GM19468 (cell line): ENCODE measurements around the gene EIPR1.

ENCODE experiments used
- ATAC-seq: cut with Tn5 transposase; IDR thresholded peaks from one replicate; pipeline ENCODE4 v1.9.1; 2021; ENCODE audit warnings: mild to moderate bottlenecking, moderate library complexity, moderate number of reproducible peaks; ENCODE audit not compliant: unreplicated experiment; ENCODE audit errors: extremely low read depth

Gene EIPR1

DNA sequence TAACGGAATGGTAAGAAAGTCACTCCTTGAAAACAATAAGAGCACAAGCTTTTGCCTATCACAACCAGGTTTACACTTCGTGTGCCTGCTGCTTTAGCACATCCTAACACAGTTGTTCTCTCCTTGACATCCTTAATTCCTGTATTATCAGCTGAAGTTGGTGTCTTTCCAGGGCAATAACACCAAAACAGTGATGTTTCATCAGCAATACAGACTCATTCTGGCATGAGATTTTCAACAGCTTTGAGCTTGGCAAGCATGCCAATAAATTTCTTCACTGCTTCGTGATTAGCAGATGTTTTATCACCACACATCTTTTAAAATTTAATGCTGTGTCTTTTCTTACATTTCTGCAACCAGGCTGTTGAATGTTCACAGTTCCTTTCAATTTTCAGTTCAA is 148.4 kb downstream of the EIPR1 start:
- ATAC-seq, result no peak

DNA sequence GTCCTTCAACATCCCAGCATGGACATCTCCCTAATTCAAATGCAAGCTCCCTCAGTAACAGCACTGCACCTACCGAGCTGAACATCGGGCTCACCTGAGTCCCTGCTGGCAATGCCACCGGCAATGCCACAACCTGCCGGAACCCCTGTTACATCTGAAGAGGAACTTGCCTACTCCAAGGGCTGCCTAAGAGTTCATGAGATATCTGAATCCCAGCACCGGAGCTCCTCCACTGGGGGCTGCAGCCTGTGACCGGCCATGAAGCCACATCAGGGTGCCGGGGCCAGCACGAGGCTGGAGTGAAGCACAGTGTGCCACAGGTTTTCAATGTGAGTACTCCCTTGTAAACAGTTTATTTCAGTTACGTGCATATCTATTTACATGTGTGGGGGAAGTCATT is 152.9 kb downstream of the EIPR1 start:
- no peak for ATAC-seq

DNA sequence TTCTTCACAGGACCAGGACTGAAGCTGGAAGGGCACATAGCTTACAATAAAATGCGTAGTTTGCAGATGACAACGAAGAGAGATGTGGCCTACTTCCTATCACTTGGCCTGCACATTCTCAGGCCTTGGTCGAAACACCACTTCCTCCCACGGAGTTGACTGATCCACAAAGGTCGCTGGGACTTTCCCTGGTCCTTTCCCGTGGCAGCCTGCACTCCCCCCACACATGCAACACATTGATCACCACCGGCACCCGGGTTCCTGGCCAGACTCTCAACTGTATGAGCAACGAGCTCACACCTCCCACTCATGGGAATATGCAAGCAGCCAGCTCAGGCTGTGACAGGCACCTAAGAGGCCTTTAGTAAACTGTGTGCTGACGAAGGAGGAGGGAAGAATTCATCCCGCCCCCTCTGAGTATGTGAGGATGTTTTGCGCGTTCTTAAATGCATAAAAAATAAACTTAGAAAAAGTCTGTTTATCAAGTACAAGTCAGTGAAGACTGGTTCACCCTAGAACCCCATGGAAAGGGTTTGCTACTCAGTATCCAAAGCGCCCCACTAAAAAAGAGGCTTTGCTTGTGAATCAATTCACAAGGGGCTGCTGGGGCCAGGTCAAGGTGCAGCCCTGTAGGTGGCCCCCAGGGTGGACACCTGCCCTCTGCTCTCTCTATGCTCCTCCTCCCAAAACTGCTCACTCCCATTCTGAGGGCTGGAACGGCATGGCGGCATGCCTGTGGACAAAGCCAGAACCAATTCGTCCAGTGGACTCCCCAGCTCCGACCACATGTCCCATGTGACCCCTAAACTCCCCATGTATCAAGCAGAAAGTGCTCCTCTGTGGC is 154.3 kb downstream of the EIPR1 start:
- ATAC-seq, result peak; percentile 77

DNA sequence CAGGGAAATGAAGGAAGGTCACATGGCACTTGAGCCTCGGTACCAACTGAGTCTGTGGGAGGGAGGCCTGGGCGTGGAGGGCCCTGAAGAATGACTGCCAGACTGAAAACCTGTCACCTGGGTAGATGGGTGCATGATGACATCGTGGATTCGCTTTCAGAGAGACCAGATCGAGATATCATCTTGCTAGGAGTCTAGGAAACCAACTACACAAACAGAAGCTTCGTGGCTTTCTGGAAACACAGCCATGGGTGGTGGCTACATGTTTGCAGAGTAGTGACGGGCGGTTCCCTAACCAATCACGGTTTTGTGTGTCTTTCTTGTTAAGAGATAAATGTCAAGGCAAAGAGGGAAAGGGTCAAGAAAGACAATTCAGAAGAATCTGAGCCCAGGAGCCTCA is 155.0 kb downstream of the EIPR1 start:
- ATAC-seq, result peak; percentile 37

DNA sequence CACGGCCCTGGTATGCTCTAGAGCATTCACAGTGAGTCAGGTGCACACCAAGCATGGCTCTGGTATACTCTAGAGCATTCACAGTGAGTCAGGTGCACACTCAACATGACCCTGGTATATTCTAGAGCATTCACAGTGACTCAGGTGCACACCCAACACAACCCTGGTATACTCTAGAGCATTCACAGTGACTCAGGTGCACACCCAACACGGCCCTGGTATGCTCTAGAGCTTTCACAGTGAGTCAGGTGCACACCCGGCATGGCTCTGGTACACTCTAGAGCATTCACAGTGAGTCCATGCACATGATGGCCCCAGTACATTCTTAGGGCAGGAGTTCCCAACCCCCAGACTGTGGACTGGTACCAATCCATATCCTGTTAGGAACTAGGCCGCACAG is 158.1 kb downstream of the EIPR1 start:
- ATAC-seq, result no peak

DNA sequence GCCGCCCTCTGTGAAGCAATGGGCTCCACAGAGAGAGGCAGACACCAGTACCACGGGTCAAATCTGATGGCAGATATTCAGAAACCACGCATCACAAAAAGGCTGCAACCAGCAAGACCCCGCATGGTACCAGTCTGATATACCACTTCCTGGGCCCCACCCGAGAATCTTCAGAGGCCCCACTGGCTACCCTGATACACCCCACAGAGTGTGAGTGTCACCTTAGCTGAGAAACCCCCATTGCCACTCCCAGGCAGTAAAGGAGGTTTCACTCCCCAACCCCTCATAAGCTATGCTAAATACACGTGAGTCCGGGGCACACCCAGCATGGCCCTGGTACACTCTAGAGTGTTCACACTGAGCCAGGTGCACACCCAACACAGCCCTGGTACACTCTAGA is 160.0 kb downstream of the EIPR1 start:
- ATAC-seq, result no peak

DNA sequence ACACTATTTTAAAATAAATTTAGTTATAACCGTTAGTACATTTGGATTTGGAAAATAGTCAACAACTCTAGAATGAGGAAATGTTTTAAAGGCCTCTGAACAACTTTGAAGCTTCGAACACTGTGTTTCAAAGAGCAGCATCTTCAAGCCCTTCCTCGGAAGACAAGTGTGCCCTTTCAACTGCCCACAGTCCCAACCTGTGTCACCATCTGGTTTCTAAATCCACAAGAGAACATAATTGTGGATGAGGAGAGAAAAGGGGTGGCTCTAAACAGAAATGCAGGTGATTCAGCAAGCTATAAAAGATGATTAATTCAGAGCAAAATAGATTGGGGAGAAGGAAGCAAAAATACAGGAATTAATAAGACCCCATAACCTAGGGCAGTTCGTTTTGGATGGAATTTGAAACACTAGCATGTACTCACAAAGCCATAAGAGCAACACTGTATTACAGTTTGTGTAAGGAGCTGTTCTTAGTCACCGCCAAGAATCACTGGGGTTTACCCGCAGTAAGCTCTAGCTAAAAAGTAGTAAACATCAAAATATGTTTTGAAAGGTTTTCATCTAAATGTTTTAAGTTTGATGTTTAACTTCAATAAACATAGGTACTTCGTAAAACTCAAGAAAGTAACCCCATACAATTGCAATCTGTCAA is 160.7 kb downstream of the EIPR1 start:
- ATAC-seq, result no peak

DNA sequence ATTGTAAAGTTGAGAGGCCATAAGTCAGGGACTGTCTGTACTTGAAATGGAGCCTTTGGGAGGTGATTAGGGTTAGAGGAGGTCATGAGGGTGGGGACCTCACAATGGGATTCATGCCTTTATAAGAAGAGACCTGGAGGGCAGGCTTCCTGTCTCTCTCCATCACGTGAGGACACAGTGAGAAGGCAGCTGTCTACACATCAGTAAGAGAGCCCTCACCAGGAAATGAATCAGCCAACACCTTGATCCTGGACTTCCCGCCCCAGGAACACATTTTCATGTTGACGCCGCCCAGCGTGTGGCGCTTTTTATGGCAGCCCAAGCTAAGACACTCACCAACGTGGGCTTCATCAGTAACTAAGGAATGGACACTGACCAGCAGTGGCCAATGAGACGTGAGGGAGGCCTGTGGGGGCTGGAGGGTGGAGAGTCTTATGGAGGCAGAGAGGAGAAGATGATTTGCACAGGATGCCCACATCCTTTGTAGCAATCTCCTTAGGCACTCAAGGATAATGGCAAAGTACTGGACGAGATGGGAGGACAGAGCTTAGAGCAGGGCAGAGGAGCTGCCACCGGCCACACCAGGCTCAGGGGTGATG is 162.7 kb downstream of the EIPR1 start:
- no peak for ATAC-seq

DNA sequence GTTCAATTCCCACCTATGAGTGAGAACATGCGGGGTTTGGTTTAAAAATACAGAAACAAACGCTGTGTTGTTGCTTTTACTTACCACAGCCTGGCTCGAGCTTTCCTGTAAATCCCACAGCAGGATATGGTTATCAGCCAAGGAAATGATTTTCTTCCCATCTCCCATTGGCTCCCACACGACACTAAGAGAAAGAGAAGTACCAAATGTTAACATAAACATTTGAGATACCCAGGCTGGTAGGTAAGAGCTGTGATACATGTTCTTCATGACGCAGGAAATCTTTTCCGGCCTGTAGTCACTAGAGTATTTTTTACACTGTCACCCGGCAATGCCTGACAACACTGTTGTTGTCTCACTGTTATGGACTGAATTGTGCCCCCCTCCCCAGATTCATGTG is 163.6 kb downstream of the EIPR1 start:
- ATAC-seq, result no peak

DNA sequence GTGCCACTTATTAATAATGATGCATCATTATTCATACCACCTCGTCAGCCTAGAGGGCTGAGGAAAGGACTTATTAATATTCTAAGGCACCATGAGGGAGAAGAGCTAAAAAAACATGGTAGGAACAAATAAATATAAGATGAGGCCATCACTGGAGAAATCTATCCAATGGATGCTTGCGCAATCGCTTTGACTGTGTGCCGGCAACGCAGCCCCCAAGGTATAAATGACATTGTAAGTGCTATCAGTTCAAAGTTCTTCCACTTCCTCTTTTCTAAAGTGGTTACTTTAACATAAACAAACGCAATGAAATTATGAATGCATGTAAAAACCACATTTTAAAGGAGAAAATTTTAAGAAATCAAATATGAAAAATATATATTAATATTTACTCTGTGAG is 164.6 kb downstream of the EIPR1 start:
- ATAC-seq, result no peak

DNA sequence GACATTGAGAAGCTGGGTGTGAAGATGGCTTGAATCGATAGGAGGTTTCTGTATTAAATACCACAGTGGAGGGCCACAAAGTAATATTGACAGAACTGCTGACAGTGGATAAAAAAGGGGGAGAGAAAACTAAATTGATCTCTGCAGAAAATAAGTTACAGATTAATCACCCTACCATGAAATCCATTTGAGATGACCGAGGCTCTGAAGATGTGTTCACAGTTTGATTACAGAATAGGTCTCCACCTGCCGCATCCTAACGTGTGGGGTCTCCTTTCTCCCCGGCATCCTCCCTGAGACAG is 165.6 kb downstream of the EIPR1 start:
- ATAC-seq, result no peak

DNA sequence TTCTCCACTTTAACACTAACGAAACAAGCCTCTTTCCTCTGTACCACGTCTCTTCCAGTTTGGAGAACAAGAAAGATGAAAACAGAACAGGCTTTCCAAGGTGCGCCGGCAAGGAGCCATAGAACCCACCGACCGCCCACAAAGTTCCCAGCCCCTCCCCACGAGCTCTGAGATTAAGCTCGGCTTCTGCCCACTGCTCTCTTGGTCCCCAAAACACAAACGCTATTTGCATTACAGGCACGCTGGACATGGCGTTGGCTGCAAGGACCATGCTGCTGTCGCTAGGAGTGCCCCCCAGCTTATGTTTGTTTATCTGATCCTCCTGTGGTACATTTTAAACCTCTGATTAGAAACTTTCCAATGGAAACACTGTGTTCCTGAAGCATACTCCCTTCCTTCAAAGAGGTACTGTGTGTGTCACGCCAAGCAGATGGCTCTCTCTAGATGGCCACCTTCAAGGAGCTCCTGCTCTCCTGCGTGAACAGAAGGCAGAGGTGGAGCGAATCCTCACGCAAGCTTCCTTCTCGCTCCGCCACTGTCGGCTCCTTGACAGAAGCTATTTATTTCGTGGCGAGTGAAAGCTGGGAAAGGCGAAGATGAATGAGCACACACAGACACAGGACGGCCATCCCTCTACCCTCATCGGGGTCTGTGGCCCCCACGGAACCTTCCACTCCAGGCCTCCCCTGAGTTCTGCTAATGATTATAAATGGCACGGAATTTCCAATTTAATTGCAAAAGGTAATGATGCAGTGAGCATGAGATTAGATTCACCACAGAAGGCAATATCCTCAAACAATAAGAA is 166.2 kb downstream of the EIPR1 start:
- ATAC-seq, result no peak

DNA sequence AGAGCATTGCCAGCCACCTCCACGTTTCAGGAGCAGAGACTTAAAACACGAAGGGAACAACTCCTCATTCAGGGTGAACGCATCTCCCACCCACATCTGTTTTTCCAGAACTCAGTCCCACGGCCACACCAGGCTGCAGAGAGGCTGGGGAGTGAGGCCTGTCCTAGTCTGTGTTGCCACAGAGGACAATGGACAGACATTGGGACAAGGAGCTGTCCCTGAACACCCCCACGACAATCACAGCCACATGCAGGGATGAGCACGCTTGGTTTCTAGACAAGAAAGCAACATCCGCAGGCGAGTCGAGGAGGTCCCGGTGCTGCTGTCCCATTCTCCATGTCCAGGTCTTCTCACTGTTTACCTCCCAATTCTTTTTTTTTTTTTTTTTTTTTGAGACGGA is 167.4 kb downstream of the EIPR1 start:
- ATAC-seq, result no peak

DNA sequence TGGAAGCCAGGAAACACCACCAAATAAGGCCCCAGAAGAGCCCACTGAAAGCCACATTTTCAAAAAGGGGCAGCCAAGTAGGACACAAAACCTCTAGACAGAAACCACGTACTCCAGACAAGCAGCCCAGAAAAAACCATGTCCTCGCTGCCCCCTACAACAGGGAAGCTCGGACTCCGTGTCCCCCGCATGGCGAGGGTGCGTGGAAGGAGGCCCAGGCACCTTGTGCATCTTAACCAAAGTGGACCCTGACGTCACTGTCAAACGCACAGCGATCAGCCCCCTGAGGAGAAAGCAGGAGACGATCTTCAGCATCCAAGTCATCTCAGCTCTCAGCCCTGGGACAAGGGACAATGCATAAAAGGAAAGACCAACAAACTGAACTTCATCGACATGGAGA is 168.4 kb downstream of the EIPR1 start:
- ATAC-seq, result no peak

DNA sequence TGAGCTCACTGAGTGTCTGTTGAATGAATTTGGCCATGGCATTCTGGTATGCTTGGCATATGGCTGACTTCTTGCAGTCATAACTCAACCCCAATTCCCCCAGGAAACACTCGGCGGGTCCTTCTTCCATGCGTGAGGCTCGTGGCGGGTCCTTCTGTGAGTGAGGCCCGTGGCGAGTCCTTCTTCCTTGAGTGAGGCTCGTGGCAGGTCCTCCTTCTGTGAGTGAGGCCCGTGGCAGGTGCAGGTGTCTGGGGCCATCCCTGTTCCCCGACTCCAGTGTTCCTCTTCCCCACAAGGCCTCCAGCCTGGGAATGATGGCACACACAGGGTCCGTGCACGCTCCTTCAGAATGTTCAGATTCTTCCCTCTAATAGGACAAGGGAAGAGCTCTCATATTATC is 169.0 kb downstream of the EIPR1 start:
- ATAC-seq, result no peak

DNA sequence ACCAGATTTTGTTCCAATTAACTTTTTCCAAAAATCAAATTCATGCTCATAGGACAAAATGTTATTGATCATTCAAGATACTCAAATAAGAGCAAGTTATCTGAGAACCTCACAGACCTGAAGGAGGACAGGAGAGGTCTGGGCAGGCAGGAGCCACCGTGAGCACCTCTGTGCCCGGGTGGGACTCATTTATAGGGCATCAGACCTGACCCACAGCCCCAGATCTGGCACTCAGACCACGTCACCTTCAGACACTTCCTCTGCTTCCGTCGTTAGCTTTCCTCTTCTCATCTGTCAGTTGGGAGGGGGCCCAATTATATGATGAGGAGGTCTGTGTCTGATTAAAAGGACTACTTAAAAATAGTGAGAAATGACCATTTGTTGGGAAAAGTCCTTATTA is 169.4 kb downstream of the EIPR1 start:
- ATAC-seq, result no peak

DNA sequence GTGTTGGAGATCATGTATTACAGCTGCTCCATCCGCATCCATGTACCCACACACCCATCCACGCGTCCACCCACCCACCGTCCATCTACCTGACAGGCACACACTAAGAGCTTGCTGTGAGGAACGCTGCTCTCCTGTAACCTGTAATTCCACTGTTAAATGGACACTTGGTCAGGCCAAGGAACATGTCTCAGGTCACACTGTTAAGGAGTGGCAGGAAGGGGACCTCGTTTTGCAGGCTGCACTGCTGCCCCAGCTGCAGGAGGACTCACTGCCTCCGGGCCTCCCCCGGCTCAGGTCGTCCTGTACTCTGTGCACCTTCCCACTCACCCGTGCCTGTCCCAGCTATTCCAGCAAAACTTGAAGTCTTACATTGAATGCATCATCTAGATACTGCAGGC is 170.5 kb downstream of the EIPR1 start:
- ATAC-seq, result no peak

DNA sequence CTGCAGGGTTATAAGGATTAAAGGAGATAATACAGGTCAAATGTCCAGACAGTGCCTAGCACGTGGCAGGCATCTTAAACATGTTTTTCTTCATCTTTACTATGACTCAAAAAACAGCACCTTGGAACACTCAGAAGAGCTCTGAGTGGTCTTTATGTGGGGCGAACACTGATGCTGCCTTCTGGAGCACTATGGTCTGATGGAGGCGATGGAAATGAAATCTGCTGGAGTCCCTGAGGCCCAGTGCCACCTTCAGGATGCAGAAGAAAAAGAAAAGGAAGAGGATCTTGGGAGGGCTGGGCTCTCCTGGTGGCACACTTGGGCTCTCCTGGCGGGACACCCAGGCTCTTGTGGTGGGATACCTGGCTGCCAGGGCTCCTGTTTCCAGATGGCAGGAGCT is 171.8 kb downstream of the EIPR1 start:
- no peak for ATAC-seq

DNA sequence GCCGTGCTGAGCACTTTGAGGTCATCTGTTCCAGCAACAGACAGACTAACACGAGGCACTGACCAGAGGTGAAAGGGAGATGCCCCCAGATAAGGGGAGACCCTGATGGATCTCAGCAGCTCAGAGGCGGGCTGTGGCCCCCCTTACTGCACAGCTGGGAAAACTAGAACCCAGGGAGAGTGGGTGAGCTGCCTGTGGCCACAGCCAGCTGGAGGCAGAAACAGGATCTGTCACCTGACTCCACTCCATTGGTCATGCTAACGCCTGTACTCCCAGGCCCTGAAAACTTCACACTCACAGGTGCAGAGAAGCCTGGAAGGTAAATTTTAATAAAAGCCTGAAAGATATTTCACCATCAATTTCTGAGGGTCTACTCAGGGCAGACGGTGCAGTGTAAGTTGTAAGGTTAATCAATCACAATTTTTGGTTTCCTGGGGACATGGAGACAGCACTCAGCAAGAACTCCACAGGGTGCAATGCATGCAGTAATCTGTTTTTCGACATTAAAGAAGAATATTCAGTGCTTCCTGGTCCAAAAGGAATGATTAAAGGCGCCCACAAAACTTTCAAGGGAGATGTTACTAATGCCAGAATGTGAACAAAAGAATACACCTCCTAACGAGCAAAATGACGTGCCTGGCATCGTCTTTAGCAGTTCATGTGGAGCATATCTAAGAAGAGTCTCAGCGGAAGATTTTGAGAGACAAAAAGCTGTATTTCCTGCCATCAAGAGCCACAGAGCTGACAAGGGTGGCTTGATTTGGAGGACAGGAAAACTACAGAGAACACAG is 173.4 kb downstream of the EIPR1 start:
- ATAC-seq, result no peak

DNA sequence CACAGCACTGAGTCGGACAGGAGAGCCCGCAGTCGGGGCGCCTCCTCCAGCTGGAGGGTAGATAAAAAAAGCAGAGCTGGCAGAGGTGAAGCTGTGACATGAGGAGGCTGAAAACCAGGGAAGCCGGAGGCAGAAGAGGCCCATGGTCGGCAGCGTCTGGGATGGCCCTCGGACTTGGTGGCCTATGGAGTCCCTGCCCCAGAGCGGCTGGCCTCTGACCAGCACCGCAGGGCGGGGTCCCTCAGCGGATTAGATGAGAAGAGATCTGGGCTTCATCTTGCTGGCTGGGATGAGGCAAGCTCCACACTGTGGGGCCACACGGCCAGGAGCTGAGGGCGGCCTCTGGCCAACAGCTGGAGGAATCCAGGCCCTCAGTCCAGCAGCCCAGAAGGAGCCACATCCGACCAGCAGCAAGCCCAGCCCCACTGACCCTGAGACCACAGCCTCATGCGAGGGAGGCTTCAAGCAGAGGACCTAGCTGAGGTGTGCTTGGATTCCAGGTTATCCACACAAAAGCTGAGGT is 174.1 kb downstream of the EIPR1 start:
- ATAC-seq, result no peak
